Esophagus muscularis mucosa (tissue), 4 donors: ENCODE measurements around the gene ACVR1. TPM values are rescaled to one million over a fixed set of nuclear protein-coding genes. Genes with fewer than 3 reads are reported as not detected.
A peak's percentile ranks its signal among the peaks of the same experiment; 100 is the strongest.

ENCODE experiments used
- DNase-seq: peaks from one replicate; pipeline ENCODE4 v3.0.0-alpha.2; 2017; ENCODE audit errors: extremely low spot score
- H3K27ac ChIP-seq, 4 donors: fragments of 200-600 bp; sonication (generic); replicated peaks in 1 of 4; 1 replicate in 3 of 4; 2 replicates in 1 of 4; pipeline ENCODE4 v1.5.1; 2016 to 2019; ENCODE audit warnings: mild to moderate bottlenecking in 1 of 4
- H3K27me3 ChIP-seq, 4 donors: fragments of 200-600 bp; sonication (generic); one replicate each; pipeline versions ENCODE4 v1.5.1 to v1.6.0; 2016 to 2019
- H3K36me3 ChIP-seq, 4 donors: fragments of 200-600 bp; sonication (generic); one replicate each; pipeline ENCODE4 v1.5.1; 2016 to 2019
- H3K4me1 ChIP-seq, 4 donors: fragments of 200-600 bp; sonication (generic); one replicate each; pipeline ENCODE4 v1.5.1; 2016 to 2019
- H3K4me3 ChIP-seq, 4 donors: fragments of 200-600 bp; sonication (generic); 1 replicate in 2 of 4; 2 replicates in 2 of 4; pipeline ENCODE4 v1.5.1; 2016 to 2019; ENCODE audit warnings: mild to moderate bottlenecking in 4 of 4, moderate library complexity in 1 of 4
- H3K9me3 ChIP-seq, 4 donors: fragments of 200-600 bp; sonication (generic); 1 replicate in 3 of 4; 2 replicates in 1 of 4; pipeline ENCODE4 v1.5.1; 2016 to 2019
- CTCF ChIP-seq, 3 experiments: fragments of 200-600 bp in 2 of 3; fragments of 450-650 bp in 1 of 3; sonication (generic) in 2 of 3; IDR thresholded peaks; one replicate each; pipeline ENCODE4 v1.5.1; 2017 to 2019; ENCODE audit warnings: antibody characterized with exemption in 3 of 3, mild to moderate bottlenecking in 2 of 3, moderate library complexity in 1 of 3
- EP300 ChIP-seq: sonication (generic); formaldehyde crosslinking; IDR thresholded peaks from one replicate; pipeline ENCODE4 v1.6.1; 2017; ENCODE audit warnings: antibody characterized with exemption
- POLR2A ChIP-seq: fragments of 450-650 bp; IDR thresholded peaks from one replicate; pipeline ENCODE4 v1.6.1; 2017; ENCODE audit warnings: antibody characterized with exemption, moderate library complexity, mild to moderate bottlenecking, low read depth
- POLR2AphosphoS5 ChIP-seq, 2 donors: sonication (generic); formaldehyde crosslinking; IDR thresholded peaks; one replicate each; pipeline ENCODE4 v1.6.1; 2017; ENCODE audit warnings: antibody characterized with exemption in 2 of 2
- WGBS: methylation state at CpG from one replicate; pipeline ENCODE4 v1.1.5; 2018; 5-methylcytosine and 5-hydroxymethylcytosine counted together
- intact Hi-C: fragments of 100-400 bp; cut with DNase I; formaldehyde crosslinking; loops from one replicate; pipeline ENCODE4 v1.15.1; 2023
- total RNA-seq, 4 donors: library from RNA; depleted of rRNA; stranded (reverse); fragments of >200 nt; gene quantifications; one replicate each; pipeline versions ENCODE4 v1.1.0 to v1.2.1, GENCODE V29; 2016

The ACVR1 gene
- total RNA-seq, 4 donors from 2014 or later, result 25.2 to 39.1 (median 32.3) TPM

GRCh38 chr2:157803476-157803875, 72.7 kb downstream of the ACVR1 start:
- TF ChIP-seq POLR2AphosphoS5 (IDR thresholded peaks at IDR 0.05) (no peak), POLR2A (no peak), CTCF (IDR thresholded peaks at IDR 0.05) (no peak), EP300 (no peak)
- no peak for DNase-seq
- 76% methylated on average over 4 of the region's 4 CpGs for WGBS
- intact Hi-C loops, result no loop called here
- H3K27me3 ChIP-seq, result no peaks in the 10 kb centered on the region
- peaks cover 2 to 9% (median 4%) of the 10 kb centered on the region in 4 donors for H3K4me1 ChIP-seq
- H3K9me3 ChIP-seq, result no peaks in the 10 kb centered on the region
- peaks cover 0 to 7% (median 3%) of the 10 kb centered on the region in 4 donors for H3K36me3 ChIP-seq
- H3K4me3 ChIP-seq, result no peak overlapping the region
- H3K27ac ChIP-seq, result no peak overlapping the region

GRCh38 chr2:157800838-157801495, 75.2 kb downstream of the ACVR1 start:
- 97% methylated on average over 5 of the region's 5 CpGs for WGBS
- TF ChIP-seq CTCF (IDR thresholded peaks at IDR 0.05) (no peak), POLR2AphosphoS5 (IDR thresholded peaks at IDR 0.05) (no peak), POLR2A (no peak), EP300 (no peak)

GRCh38 chr2:157793053-157793612, 83.0 kb downstream of the ACVR1 start:
- TF ChIP-seq POLR2A, result no peak
- peak; percentile 22 to 54 (median 24) for TF ChIP-seq CTCF (IDR thresholded peaks at IDR 0.05)
- intact Hi-C loops, result no loop called here
- peak overlapping the region; percentile 5 to 78 (median 60) for H3K27ac ChIP-seq

More at GRCh38 chr2:157800838-157801495, 75.2 kb downstream of the ACVR1 start:
- intact Hi-C loops, result no loop called here
- no peak for DNase-seq
- H3K4me1 ChIP-seq, result no peaks in the 10 kb centered on the region
- no peaks in the 10 kb centered on the region for H3K9me3 ChIP-seq
- no peak overlapping the region for H3K27ac ChIP-seq
- H3K4me3 ChIP-seq, result no peak overlapping the region
- H3K27me3 ChIP-seq, result no peaks in the 10 kb centered on the region
- H3K36me3 ChIP-seq, result peaks cover 0 to 18% (median 3%) of the 10 kb centered on the region in 4 donors

GRCh38 chr2:157792335-157793052, 83.6 kb downstream of the ACVR1 start:
- intact Hi-C loops, result no loop called here

More at GRCh38 chr2:157793053-157793612, 83.0 kb downstream of the ACVR1 start:
- no peak overlapping the region for H3K4me3 ChIP-seq
- H3K4me1 ChIP-seq, result peaks cover 44 to 53% (median 48%) of the 10 kb centered on the region in 4 donors
- DNase-seq, result no peak
- no peaks in the 10 kb centered on the region for H3K9me3 ChIP-seq
- no peaks in the 10 kb centered on the region for H3K27me3 ChIP-seq
- H3K36me3 ChIP-seq, result peaks cover 0 to 7% (median 0%) of the 10 kb centered on the region in 4 donors

GRCh38 chr2:157790780-157791179, 85.3 kb downstream of the ACVR1 start:
- 85% methylated on average over 5 of the region's 5 CpGs for WGBS
- no peak overlapping the region for H3K4me3 ChIP-seq
- DNase-seq, result no peak
- peak overlapping the region; percentile 76 to 79 (median 77) for H3K27ac ChIP-seq
- no peaks in the 10 kb centered on the region for H3K36me3 ChIP-seq
- intact Hi-C loops, result no loop called here
- no peaks in the 10 kb centered on the region for H3K27me3 ChIP-seq
- no peaks in the 10 kb centered on the region for H3K9me3 ChIP-seq
- no peak for TF ChIP-seq POLR2AphosphoS5 (IDR thresholded peaks at IDR 0.05)
- no peak for TF ChIP-seq EP300
- H3K4me1 ChIP-seq, result peaks cover 64 to 77% (median 72%) of the 10 kb centered on the region in 4 donors

More at GRCh38 chr2:157792335-157793052, 83.6 kb downstream of the ACVR1 start:
- H3K9me3 ChIP-seq, result no peaks in the 10 kb centered on the region
- H3K27ac ChIP-seq, result peak overlapping the region; percentile 53 to 78 (median 68)
- TF ChIP-seq POLR2AphosphoS5 (IDR thresholded peaks at IDR 0.05) (peak in 1 of 2 donors; percentile 31), POLR2A (no peak)
- no peak for DNase-seq
- H3K27me3 ChIP-seq, result no peaks in the 10 kb centered on the region
- peaks cover 50 to 60% (median 55%) of the 10 kb centered on the region in 4 donors for H3K4me1 ChIP-seq
- H3K36me3 ChIP-seq, result peaks cover 0 to 1% (median 0%) of the 10 kb centered on the region in 4 donors
- H3K4me3 ChIP-seq, result no peak overlapping the region
- 28% methylated on average over 3 of the region's 3 CpGs for WGBS
